Peyer's patch (tissue), 4 donors: ENCODE measurements around the gene PPP1CB.
"Not testable (repeated sequence)": the region's sequence is repeated elsewhere in the genome, so short reads cannot be mapped to it uniquely, and the experiment has no call there.

Experiments
- POLR2A ChIP-seq, 2 donors: fragments of 450-650 bp; IDR thresholded peaks; one replicate each; pipeline ENCODE4 v1.5.1; 2017; ENCODE audit warnings: antibody characterized with exemption in 2 of 2, mild to moderate bottlenecking in 2 of 2, moderate library complexity in 2 of 2
- TF ChIP-seq, protein P1 (sequence below), 6 experiments: fragments of 450-650 bp in 4 of 6; fragments of 200-600 bp in 2 of 6; sonication (generic) in 1 of 6; IDR thresholded peaks; one replicate each; pipeline ENCODE4 v1.5.1; 2017 to 2019; ENCODE audit warnings: antibody characterized with exemption in 6 of 6, mild to moderate bottlenecking in 3 of 6, moderate library complexity in 1 of 6

DNA sequence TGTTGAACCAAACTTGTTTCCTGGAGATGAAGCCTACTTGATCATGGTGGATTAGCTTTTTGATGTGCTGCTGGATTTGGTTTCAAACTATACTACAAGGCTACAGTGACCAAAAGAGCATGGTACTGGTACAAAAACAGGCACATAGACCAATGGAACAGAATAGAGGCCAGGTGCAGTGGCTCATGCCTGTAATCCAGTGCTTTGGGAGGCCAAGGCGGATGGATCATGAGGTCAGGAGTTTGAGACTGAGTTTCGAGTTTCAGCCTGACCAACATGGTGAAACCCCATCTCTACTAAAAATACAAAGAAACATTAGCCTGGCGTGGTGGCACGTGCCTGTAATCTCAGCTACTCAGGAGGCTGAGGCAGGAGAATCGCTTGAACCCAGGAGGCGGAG is 9.0 kb upstream of the PPP1CB start:
- TF ChIP-seq POLR2A (IDR thresholded peaks at IDR 0.05) = not testable (repeated sequence)
- TF ChIP-seq, protein P1, sequence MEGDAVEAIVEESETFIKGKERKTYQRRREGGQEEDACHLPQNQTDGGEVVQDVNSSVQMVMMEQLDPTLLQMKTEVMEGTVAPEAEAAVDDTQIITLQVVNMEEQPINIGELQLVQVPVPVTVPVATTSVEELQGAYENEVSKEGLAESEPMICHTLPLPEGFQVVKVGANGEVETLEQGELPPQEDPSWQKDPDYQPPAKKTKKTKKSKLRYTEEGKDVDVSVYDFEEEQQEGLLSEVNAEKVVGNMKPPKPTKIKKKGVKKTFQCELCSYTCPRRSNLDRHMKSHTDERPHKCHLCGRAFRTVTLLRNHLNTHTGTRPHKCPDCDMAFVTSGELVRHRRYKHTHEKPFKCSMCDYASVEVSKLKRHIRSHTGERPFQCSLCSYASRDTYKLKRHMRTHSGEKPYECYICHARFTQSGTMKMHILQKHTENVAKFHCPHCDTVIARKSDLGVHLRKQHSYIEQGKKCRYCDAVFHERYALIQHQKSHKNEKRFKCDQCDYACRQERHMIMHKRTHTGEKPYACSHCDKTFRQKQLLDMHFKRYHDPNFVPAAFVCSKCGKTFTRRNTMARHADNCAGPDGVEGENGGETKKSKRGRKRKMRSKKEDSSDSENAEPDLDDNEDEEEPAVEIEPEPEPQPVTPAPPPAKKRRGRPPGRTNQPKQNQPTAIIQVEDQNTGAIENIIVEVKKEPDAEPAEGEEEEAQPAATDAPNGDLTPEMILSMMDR (IDR thresholded peaks at IDR 0.05) = not testable (repeated sequence)
